Smooth muscle cell (in vitro differentiated cells): ENCODE results near the gene HEXD. TPM values are rescaled to one million over a fixed set of nuclear protein-coding genes. Genes with fewer than 3 reads are reported as not detected.

Source experiments
- DNase-seq: peaks from one replicate; lab custom pipeline; 2025; ENCODE audit not compliant: unreplicated experiment; lab: John Stamatoyannopoulos, UW
- H2AFZ ChIP-seq: fragments of 200-600 bp; sonication (generic); 2 replicates; pipeline ENCODE4 v1.6.0; 2016; ENCODE audit warnings: antibody characterized with exemption, low read depth, mild to moderate bottlenecking
- H3F3A ChIP-seq: fragments of 200-600 bp; sonication (generic); 2 replicates; pipeline ENCODE4 v1.6.0; 2017; ENCODE audit warnings: antibody characterized with exemption, low read depth
- H3K27ac ChIP-seq: fragments of 200-600 bp; sonication (generic); 2 replicates; pipeline ENCODE4 v1.5.1; 2016; ENCODE audit warnings: low read depth, mild to moderate bottlenecking
- H3K27me3 ChIP-seq: fragments of 200-600 bp; sonication (generic); 2 replicates; pipeline ENCODE4 v1.6.1; 2016; ENCODE audit warnings: low read depth, mild to moderate bottlenecking
- H3K36me3 ChIP-seq: fragments of 200-600 bp; sonication (generic); 2 replicates; pipeline ENCODE4 v1.5.1; 2016; ENCODE audit warnings: low read depth
- H3K4me1 ChIP-seq: fragments of 200-600 bp; sonication (generic); 2 replicates; pipeline ENCODE4 v1.5.1; 2016; ENCODE audit warnings: low read depth
- H3K4me2 ChIP-seq: fragments of 200-600 bp; sonication (generic); 2 replicates; pipeline ENCODE4 v1.6.0; 2016; ENCODE audit warnings: mild to moderate bottlenecking
- H3K4me3 ChIP-seq: fragments of 200-600 bp; sonication (generic); 2 replicates; pipeline ENCODE4 v1.5.1; 2016; ENCODE audit warnings: mild to moderate bottlenecking
- H3K79me2 ChIP-seq: fragments of 200-600 bp; sonication (generic); 2 replicates; pipeline ENCODE4 v1.6.0; 2016; ENCODE audit warnings: low read depth, mild to moderate bottlenecking
- H3K9ac ChIP-seq: fragments of 200-600 bp; sonication (generic); 2 replicates; pipeline ENCODE4 v1.6.0; 2016; ENCODE audit warnings: low read depth
- H3K9me3 ChIP-seq: fragments of 200-600 bp; sonication (generic); replicated peaks from 2 replicates; pipeline ENCODE4 v1.5.1; 2016; ENCODE audit warnings: low read depth
- H4K20me1 ChIP-seq: fragments of 200-600 bp; sonication (generic); 2 replicates; pipeline ENCODE4 v1.6.0; 2016; ENCODE audit warnings: low read depth
- CTCF ChIP-seq: fragments of 200-600 bp; sonication (generic); IDR thresholded peaks from 2 replicates; pipeline ENCODE4 v1.5.1; 2017; ENCODE audit warnings: borderline replicate concordance, mild to moderate bottlenecking, antibody characterized with exemption; ENCODE audit not compliant: insufficient read depth, poor library complexity, severe bottlenecking
- WGBS: methylation state at CpG from one replicate; pipeline ENCODE4 v1.1.7; 2016; ENCODE audit warnings: low lambda C conversion rate; 5-methylcytosine and 5-hydroxymethylcytosine counted together
- polyA plus RNA-seq: library from polyadenylated mRNA; unstranded; fragments of >200 nt; fragmentation: Nextera tagmentation; extraction: Ambion mirVana; gene quantifications from 2 replicates; pipeline ENCODE4 v1.2.1, GENCODE V29; 2016
- total RNA-seq: library from RNA; depleted of rRNA; stranded (reverse); fragments of >200 nt; gene quantifications from 2 replicates; pipeline ENCODE4 v1.2.3, GENCODE V29; 2014

The HEXD gene
- total and polyA plus RNA-seq, 2 experiments from 2014 or later, result 1.5 to 9.2 TPM

- no peaks in the 10 kb centered on the region for H3F3A ChIP-seq
- WGBS, result 93% methylated on average over 29 of the region's 34 CpGs
- peaks cover 6% of the 10 kb centered on the region for H3K4me1 ChIP-seq
- no peaks in the 10 kb centered on the region for H3K9me3 ChIP-seq
- no peaks in the 10 kb centered on the region for H3K79me2 ChIP-seq
- no peak overlapping the region for H3K4me3 ChIP-seq
- no peak for TF ChIP-seq CTCF
- no peak overlapping the region for H3K27ac ChIP-seq
- no peaks in the 10 kb centered on the region for H3K36me3 ChIP-seq
- H4K20me1 ChIP-seq, result no peaks in the 10 kb centered on the region
- no peak overlapping the region for H2AFZ ChIP-seq
- DNase-seq, result no peak
- H3K9ac ChIP-seq, result no peak overlapping the region
- no peak overlapping the region for H3K4me2 ChIP-seq
- no peaks in the 10 kb centered on the region for H3K27me3 ChIP-seq
Measured at GRCh38 chr17:82390015-82390859, 27.9 kb upstream of the HEXD start.

GRCh38 chr17:82390860-82391435 is 27.2 kb upstream of the HEXD start:
- Histone ChIP-seq H2AFZ (no peak overlapping the region), H3K4me1 (no peaks in the 10 kb centered on the region), H3K27ac (no peak overlapping the region), H3K4me3 (no peak overlapping the region), H4K20me1 (no peaks in the 10 kb centered on the region), H3K4me2 (no peak overlapping the region), H3K27me3 (no peaks in the 10 kb centered on the region), H3F3A (no peaks in the 10 kb centered on the region), H3K79me2 (no peaks in the 10 kb centered on the region), H3K36me3 (no peaks in the 10 kb centered on the region), H3K9ac (no peak overlapping the region), H3K9me3 (no peaks in the 10 kb centered on the region)
- no peak for TF ChIP-seq CTCF
- 98% methylated on average over 13 of the region's 13 CpGs for WGBS
- DNase-seq, result no peak

GRCh38 chr17:82391496-82392066 is 26.6 kb upstream of the HEXD start:
- 97% methylated on average over 23 of the region's 23 CpGs for WGBS

More at GRCh38 chr17:82391496-82392066, 26.6 kb upstream of the HEXD start:
- H2AFZ ChIP-seq, result no peak overlapping the region
- H3K27ac ChIP-seq, result no peak overlapping the region
- no peak overlapping the region for H3K4me2 ChIP-seq
- no peaks in the 10 kb centered on the region for H3K36me3 ChIP-seq
- H3K9ac ChIP-seq, result no peak overlapping the region
- H3K4me1 ChIP-seq, result no peaks in the 10 kb centered on the region
- H3K9me3 ChIP-seq, result no peaks in the 10 kb centered on the region
- H3K4me3 ChIP-seq, result no peak overlapping the region
- no peaks in the 10 kb centered on the region for H3K79me2 ChIP-seq
- peaks cover under 1% of the 10 kb centered on the region for H3F3A ChIP-seq
- no peaks in the 10 kb centered on the region for H4K20me1 ChIP-seq
- no peak for TF ChIP-seq CTCF
- no peaks in the 10 kb centered on the region for H3K27me3 ChIP-seq
- no peak for DNase-seq
